Stimulated activated CD8-positive, alpha-beta memory T cell treated with anti-CD3 and anti-CD28 coated beads, Interleukin-4, amount 100 ng/mL, for 4 hours (primary cell): ENCODE data around the gene PAX5.

Source experiments
- DNase-seq, 2 donors: peaks; one replicate each; pipeline ENCODE4 v3.0.0-alpha.2; 2020; ENCODE audit warnings: low read depth in 2 of 2, low spot score in 1 of 2

PAX5 gene

GRCh38 chr9:36961561-36962325 is 72.3 kb downstream of the PAX5 start:
- DNase-seq, result no peak

GRCh38 chr9:36961051-36961450 is 73.0 kb downstream of the PAX5 start:
- no peak for DNase-seq

- DNase-seq, result no peak
Observed at GRCh38 chr9:36960575-36960955, 73.5 kb downstream of the PAX5 start.

- DNase-seq, result no peak
Observed at GRCh38 chr9:36959681-36960574, 74.1 kb downstream of the PAX5 start.

GRCh38 chr9:36956908-36957307 is 77.2 kb downstream of the PAX5 start:
- no peak for DNase-seq

GRCh38 chr9:36950389-36950788 is 83.7 kb downstream of the PAX5 start:
- no peak for DNase-seq

GRCh38 chr9:36949466-36949865 is 84.6 kb downstream of the PAX5 start:
- no peak for DNase-seq

- no peak for DNase-seq
Observed at GRCh38 chr9:36948051-36948450, 86.0 kb downstream of the PAX5 start.

- DNase-seq, result no peak
Observed at GRCh38 chr9:36946653-36947052, 87.4 kb downstream of the PAX5 start.

- no peak for DNase-seq
Observed at GRCh38 chr9:36945999-36946398, 88.1 kb downstream of the PAX5 start.

GRCh38 chr9:36942891-36943290 is 91.2 kb downstream of the PAX5 start:
- DNase-seq, result no peak

- DNase-seq, result no peak
Observed at GRCh38 chr9:36941441-36941840, 92.6 kb downstream of the PAX5 start.

GRCh38 chr9:36940881-36941280 is 93.2 kb downstream of the PAX5 start:
- DNase-seq, result no peak

GRCh38 chr9:36940500-36940853 is 93.6 kb downstream of the PAX5 start:
- DNase-seq, result no peak

GRCh38 chr9:36939655-36940499 is 94.2 kb downstream of the PAX5 start:
- DNase-seq, result no peak

- DNase-seq, result no peak
Observed at GRCh38 chr9:36939214-36939613, 94.9 kb downstream of the PAX5 start.

GRCh38 chr9:36938617-36939016 is 95.5 kb downstream of the PAX5 start:
- no peak for DNase-seq

GRCh38 chr9:36937951-36938350 is 96.1 kb downstream of the PAX5 start:
- no peak for DNase-seq

GRCh38 chr9:36937346-36937745 is 96.7 kb downstream of the PAX5 start:
- no peak for DNase-seq

GRCh38 chr9:36936498-36936831 is 97.6 kb downstream of the PAX5 start:
- no peak for DNase-seq

- DNase-seq, result no peak
Observed at GRCh38 chr9:36935768-36936497, 98.1 kb downstream of the PAX5 start.
